ENCODE results near the gene RUNX1. TPM values are rescaled to one million over a fixed set of nuclear protein-coding genes. Genes with fewer than 3 reads are reported as not detected.

RUNX1 gene
- total RNA-seq, 1 donor: 40.9 TPM

DNA sequence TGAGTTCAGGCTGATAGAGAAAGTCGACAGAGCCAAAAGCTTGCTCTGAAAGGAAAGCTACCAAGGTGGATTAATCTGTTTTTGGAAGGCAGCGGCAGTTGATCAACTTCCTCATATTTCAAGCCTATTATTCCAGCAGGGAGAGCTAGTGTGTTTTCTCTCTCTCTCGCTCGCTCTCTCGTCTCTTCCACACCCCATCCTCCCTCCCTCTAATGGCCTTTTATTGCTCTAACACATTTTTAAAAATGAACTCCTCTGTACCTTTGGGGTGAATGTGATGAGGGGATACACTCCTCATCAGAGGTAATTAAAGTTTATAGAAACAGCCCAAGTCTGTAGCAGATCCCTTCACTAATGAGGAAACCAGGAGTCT, 253.9 kb downstream of the RUNX1 start:
- H4K20me1 ChIP-seq (ENCODE audit: insufficient read depth, low read length): peaks cover 18% of the 10 kb centered on the region
- H3K79me2 ChIP-seq (ENCODE audit: insufficient read depth, low read length): peaks cover 43% of the 10 kb centered on the region
- TF ChIP-seq, protein P1, sequence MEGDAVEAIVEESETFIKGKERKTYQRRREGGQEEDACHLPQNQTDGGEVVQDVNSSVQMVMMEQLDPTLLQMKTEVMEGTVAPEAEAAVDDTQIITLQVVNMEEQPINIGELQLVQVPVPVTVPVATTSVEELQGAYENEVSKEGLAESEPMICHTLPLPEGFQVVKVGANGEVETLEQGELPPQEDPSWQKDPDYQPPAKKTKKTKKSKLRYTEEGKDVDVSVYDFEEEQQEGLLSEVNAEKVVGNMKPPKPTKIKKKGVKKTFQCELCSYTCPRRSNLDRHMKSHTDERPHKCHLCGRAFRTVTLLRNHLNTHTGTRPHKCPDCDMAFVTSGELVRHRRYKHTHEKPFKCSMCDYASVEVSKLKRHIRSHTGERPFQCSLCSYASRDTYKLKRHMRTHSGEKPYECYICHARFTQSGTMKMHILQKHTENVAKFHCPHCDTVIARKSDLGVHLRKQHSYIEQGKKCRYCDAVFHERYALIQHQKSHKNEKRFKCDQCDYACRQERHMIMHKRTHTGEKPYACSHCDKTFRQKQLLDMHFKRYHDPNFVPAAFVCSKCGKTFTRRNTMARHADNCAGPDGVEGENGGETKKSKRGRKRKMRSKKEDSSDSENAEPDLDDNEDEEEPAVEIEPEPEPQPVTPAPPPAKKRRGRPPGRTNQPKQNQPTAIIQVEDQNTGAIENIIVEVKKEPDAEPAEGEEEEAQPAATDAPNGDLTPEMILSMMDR (IDR thresholded peaks at IDR 0.05; ENCODE audit: extremely low read depth, low read depth, low read length): no peak
- no peak overlapping the region for H3K4me2 ChIP-seq (ENCODE audit: insufficient read depth, low read length)
- DNase-seq (ENCODE audit: insufficient read length, low spot score, missing footprints): no peak
- no peak overlapping the region for H2AFZ ChIP-seq (ENCODE audit: low read length)
- H3K9me3 ChIP-seq (ENCODE audit: low read depth, low read length): no peaks in the 10 kb centered on the region
- H3K27me3 ChIP-seq (ENCODE audit: insufficient read depth, low read length): no peaks in the 10 kb centered on the region
- H3K4me3 ChIP-seq (ENCODE audit: insufficient read depth, low read length): no peak overlapping the region
- peaks cover 30% of the 10 kb centered on the region for H3K4me1 ChIP-seq (ENCODE audit: insufficient read depth, low read length)
- peak overlapping the region; percentile 85 for H3K27ac ChIP-seq (ENCODE audit: low read depth, low read length)
- peaks cover 94% of the 10 kb centered on the region for H3K36me3 ChIP-seq (ENCODE audit: insufficient read depth, low read length)

DNA sequence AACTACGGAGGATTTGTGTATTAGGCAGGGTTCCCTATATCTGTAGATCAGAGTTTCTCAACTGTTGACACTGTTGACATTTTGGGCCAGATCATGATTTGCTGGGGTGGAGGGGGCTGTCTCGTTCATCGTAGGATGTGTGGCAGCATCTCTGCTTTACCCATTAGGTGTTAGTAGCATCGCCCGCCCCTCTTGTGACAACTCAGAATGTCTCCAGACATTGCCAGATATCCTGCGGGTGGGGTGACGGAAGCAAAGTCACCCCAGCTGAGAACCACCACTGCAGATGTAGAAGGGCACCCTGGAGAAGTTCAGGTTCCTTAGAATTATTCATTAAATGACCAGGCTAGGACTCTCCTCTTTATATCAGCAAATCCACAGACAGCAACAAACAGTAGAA, 254.4 kb downstream of the RUNX1 start:
- Histone ChIP-seq H3K36me3 (ENCODE audit: insufficient read depth, low read length) (peaks cover 92% of the 10 kb centered on the region), H4K20me1 (ENCODE audit: insufficient read depth, low read length) (peaks cover 18% of the 10 kb centered on the region), H3K27ac (ENCODE audit: low read depth, low read length) (peak overlapping the region; percentile 85), H3K27me3 (ENCODE audit: insufficient read depth, low read length) (no peaks in the 10 kb centered on the region), H3K4me2 (ENCODE audit: insufficient read depth, low read length) (no peak overlapping the region), H3K4me3 (ENCODE audit: insufficient read depth, low read length) (no peak overlapping the region), H3K4me1 (ENCODE audit: insufficient read depth, low read length) (peaks cover 29% of the 10 kb centered on the region), H3K9me3 (ENCODE audit: low read depth, low read length) (no peaks in the 10 kb centered on the region), H2AFZ (ENCODE audit: low read length) (no peak overlapping the region), H3K79me2 (ENCODE audit: insufficient read depth, low read length) (peaks cover 39% of the 10 kb centered on the region)
- no peak for DNase-seq (ENCODE audit: insufficient read length, low spot score, missing footprints)
- TF ChIP-seq, protein P1 (IDR thresholded peaks at IDR 0.05; ENCODE audit: extremely low read depth, low read depth, low read length): no peak

DNA sequence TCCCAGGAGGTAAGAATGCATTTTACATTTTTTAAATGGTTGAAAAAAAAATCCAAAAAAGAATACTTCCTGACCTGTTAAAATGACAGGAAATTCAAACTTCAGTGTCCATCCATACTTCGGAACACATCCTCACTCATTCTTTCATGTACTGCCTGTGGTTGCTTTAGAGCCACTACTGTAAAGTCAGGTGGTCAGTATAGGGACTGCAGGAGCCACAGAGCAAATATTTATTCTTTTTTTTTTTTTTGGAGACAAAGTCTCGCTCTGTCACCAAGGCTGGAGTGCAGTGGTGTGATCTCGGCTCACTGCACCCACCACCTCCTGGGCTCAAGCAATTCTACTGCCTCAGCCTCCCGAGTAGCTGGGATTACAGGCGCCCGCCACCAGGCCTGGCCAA, 255.6 kb downstream of the RUNX1 start:
- peaks cover 89% of the 10 kb centered on the region for H3K36me3 ChIP-seq (ENCODE audit: insufficient read depth, low read length)

DNA sequence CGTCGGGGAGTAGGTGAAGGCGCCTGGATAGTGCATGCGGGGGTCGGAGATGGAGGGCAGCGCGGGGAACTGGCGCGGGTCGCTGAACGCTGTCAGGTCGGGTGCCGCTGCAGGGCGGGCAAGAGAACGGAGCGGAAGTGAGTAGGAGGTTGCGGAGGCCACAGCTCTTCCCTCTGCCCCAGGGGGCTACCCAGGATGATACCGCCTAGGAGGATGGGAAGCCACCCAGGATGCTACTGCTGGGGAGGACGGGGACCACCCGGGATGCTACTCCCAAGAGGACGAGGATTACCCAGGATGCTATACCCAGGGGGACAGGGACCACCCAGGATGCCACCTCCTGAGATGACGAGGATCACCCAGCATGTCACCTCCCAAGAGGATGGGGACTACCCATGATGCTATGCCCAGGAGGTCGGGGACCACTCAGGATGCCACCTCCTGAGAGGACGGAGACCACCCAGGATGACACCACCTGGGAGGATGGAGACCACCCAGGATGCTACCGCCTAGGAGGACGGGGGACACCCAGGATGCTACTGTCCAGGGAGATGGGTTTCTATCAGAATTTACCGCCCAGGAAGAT, 256.5 kb downstream of the RUNX1 start:
- H3K4me2 ChIP-seq (ENCODE audit: insufficient read depth, low read length): no peak overlapping the region
- no peak overlapping the region for H2AFZ ChIP-seq (ENCODE audit: low read length)
- no peak overlapping the region for H3K4me3 ChIP-seq (ENCODE audit: insufficient read depth, low read length)
- no peaks in the 10 kb centered on the region for H3K27me3 ChIP-seq (ENCODE audit: insufficient read depth, low read length)
- no peak overlapping the region for H3K27ac ChIP-seq (ENCODE audit: low read depth, low read length)
- DNase-seq (ENCODE audit: insufficient read length, low spot score, missing footprints): peak; percentile 82
- H4K20me1 ChIP-seq (ENCODE audit: insufficient read depth, low read length): peaks cover 15% of the 10 kb centered on the region
- H3K9me3 ChIP-seq (ENCODE audit: low read depth, low read length): no peaks in the 10 kb centered on the region
- TF ChIP-seq, protein P1 (IDR thresholded peaks at IDR 0.05; ENCODE audit: extremely low read depth, low read depth, low read length): no peak
- H3K36me3 ChIP-seq (ENCODE audit: insufficient read depth, low read length): peaks cover 81% of the 10 kb centered on the region
- H3K79me2 ChIP-seq (ENCODE audit: insufficient read depth, low read length): peaks cover 23% of the 10 kb centered on the region
- peaks cover 28% of the 10 kb centered on the region for H3K4me1 ChIP-seq (ENCODE audit: insufficient read depth, low read length)

More for the DNA sequence above, 255.6 kb downstream of the RUNX1 start:
- Histone ChIP-seq H3K4me3 (ENCODE audit: insufficient read depth, low read length) (no peak overlapping the region), H3K79me2 (ENCODE audit: insufficient read depth, low read length) (peaks cover 30% of the 10 kb centered on the region), H3K4me2 (ENCODE audit: insufficient read depth, low read length) (no peak overlapping the region), H3K27me3 (ENCODE audit: insufficient read depth, low read length) (no peaks in the 10 kb centered on the region), H3K4me1 (ENCODE audit: insufficient read depth, low read length) (peaks cover 29% of the 10 kb centered on the region), H3K9me3 (ENCODE audit: low read depth, low read length) (no peaks in the 10 kb centered on the region), H3K27ac (ENCODE audit: low read depth, low read length) (no peak overlapping the region), H4K20me1 (ENCODE audit: insufficient read depth, low read length) (peaks cover 16% of the 10 kb centered on the region), H2AFZ (ENCODE audit: low read length) (no peak overlapping the region)
- DNase-seq (ENCODE audit: insufficient read length, low spot score, missing footprints): no peak
- TF ChIP-seq, protein P1 (IDR thresholded peaks at IDR 0.05; ENCODE audit: extremely low read depth, low read depth, low read length): no peak

Measured in osteoblast (primary cell).